ENCODE measurements around the gene NT5M. TPM values are rescaled to one million over a fixed set of nuclear protein-coding genes. Genes with fewer than 3 reads are reported as not detected.

The NT5M gene
- total RNA-seq, 1 donor from 2014 or later = 4.1 TPM

- no peak overlapping the region for H3K27ac Mint-ChIP-seq
- peaks cover 2% of the 10 kb centered on the region for H3K27me3 Mint-ChIP-seq (ENCODE audit: insufficient read depth, low read depth)
- Histone ChIP-seq H3K4me3 (no peak overlapping the region), H4K20me1 (ENCODE audit: low read depth) (no peaks in the 10 kb centered on the region), H3K27me3 (no peaks in the 10 kb centered on the region), H3K9me3 (ENCODE audit: low read depth) (no peaks in the 10 kb centered on the region), H3K36me3 (no peaks in the 10 kb centered on the region), H2AFZ (replicated peaks) (no peak overlapping the region), H3F3A (ENCODE audit: low read depth) (peaks cover under 1% of the 10 kb centered on the region), H3K79me2 (ENCODE audit: low read depth) (no peaks in the 10 kb centered on the region), H3K9ac (no peak overlapping the region), H3K27ac (no peak overlapping the region), H3K4me1 (peaks cover 2% of the 10 kb centered on the region), H3K4me2 (no peak overlapping the region)
- H3K4me3 Mint-ChIP-seq = no peak overlapping the region
- TF ChIP-seq CTCF (IDR thresholded peaks at IDR 0.05) = no peak
- no peak for TF ChIP-seq EZH2phosphoT487 (IDR thresholded peaks at IDR 0.05)
- TF ChIP-seq EZH2 (IDR thresholded peaks at IDR 0.05) = no peak
- H3K4me1 Mint-ChIP-seq = peaks cover 5% of the 10 kb centered on the region
- no peaks in the 10 kb centered on the region for H3K9me3 Mint-ChIP-seq
- DNase-seq (ENCODE audit: low spot score) = no peak
- H3K36me3 Mint-ChIP-seq = no peaks in the 10 kb centered on the region
These were observed 17.7 kb downstream of the NT5M start for GRCh38 chr17:17320911-17321220.

- no peak for DNase-seq (ENCODE audit: low spot score)
These were observed 18.3 kb downstream of the NT5M start for GRCh38 chr17:17321356-17322025.

GRCh38 chr17:17322516-17323510 lies 19.6 kb downstream of the NT5M start:
- Mint-ChIP-seq H3K4me3 (no peak overlapping the region), H3K27ac (no peak overlapping the region), H3K9me3 (no peaks in the 10 kb centered on the region), H3K4me1 (peaks cover 14% of the 10 kb centered on the region), H3K27me3 (ENCODE audit: insufficient read depth, low read depth) (peaks cover 4% of the 10 kb centered on the region), H3K36me3 (no peaks in the 10 kb centered on the region)
- H3K4me2 ChIP-seq = no peak overlapping the region
- H3K27ac ChIP-seq = no peak overlapping the region
- H3K4me1 ChIP-seq = peaks cover 11% of the 10 kb centered on the region
- H3K9ac ChIP-seq = no peak overlapping the region
- H2AFZ ChIP-seq (replicated peaks) = no peak overlapping the region
- H3K79me2 ChIP-seq (ENCODE audit: low read depth) = no peaks in the 10 kb centered on the region
- no peaks in the 10 kb centered on the region for H3K36me3 ChIP-seq
- no peak for DNase-seq (ENCODE audit: low spot score)
- H3K27me3 ChIP-seq = no peaks in the 10 kb centered on the region
- H3K9me3 ChIP-seq (ENCODE audit: low read depth) = no peaks in the 10 kb centered on the region
- no peak overlapping the region for H3K4me3 ChIP-seq
- no peaks in the 10 kb centered on the region for H4K20me1 ChIP-seq (ENCODE audit: low read depth)
- peaks cover 10% of the 10 kb centered on the region for H3F3A ChIP-seq (ENCODE audit: low read depth)
- no peak for TF ChIP-seq EZH2 (IDR thresholded peaks at IDR 0.05)
- TF ChIP-seq EZH2phosphoT487 (IDR thresholded peaks at IDR 0.05) = no peak
- no peak for TF ChIP-seq CTCF (IDR thresholded peaks at IDR 0.05)

More at GRCh38 chr17:17321356-17322025, 18.3 kb downstream of the NT5M start:
- no peaks in the 10 kb centered on the region for H3K9me3 Mint-ChIP-seq
- no peak for TF ChIP-seq CTCF (IDR thresholded peaks at IDR 0.05)
- TF ChIP-seq EZH2 (IDR thresholded peaks at IDR 0.05) = no peak
- no peak for TF ChIP-seq EZH2phosphoT487 (IDR thresholded peaks at IDR 0.05)
- H3K27me3 ChIP-seq = no peaks in the 10 kb centered on the region
- peaks cover 3% of the 10 kb centered on the region for H3K27me3 Mint-ChIP-seq (ENCODE audit: insufficient read depth, low read depth)
- no peaks in the 10 kb centered on the region for H3K36me3 ChIP-seq
- H3F3A ChIP-seq (ENCODE audit: low read depth) = peaks cover 7% of the 10 kb centered on the region
- no peak overlapping the region for H3K27ac ChIP-seq
- H3K4me1 Mint-ChIP-seq = peaks cover 11% of the 10 kb centered on the region
- no peaks in the 10 kb centered on the region for H3K9me3 ChIP-seq (ENCODE audit: low read depth)
- no peak overlapping the region for H3K4me3 Mint-ChIP-seq
- H2AFZ ChIP-seq (replicated peaks) = no peak overlapping the region
- H3K9ac ChIP-seq = no peak overlapping the region
- no peaks in the 10 kb centered on the region for H4K20me1 ChIP-seq (ENCODE audit: low read depth)
- H3K4me3 ChIP-seq = no peak overlapping the region
- no peak overlapping the region for H3K4me2 ChIP-seq
- H3K79me2 ChIP-seq (ENCODE audit: low read depth) = no peaks in the 10 kb centered on the region
- H3K27ac Mint-ChIP-seq = no peak overlapping the region
- no peaks in the 10 kb centered on the region for H3K36me3 Mint-ChIP-seq
- peaks cover 8% of the 10 kb centered on the region for H3K4me1 ChIP-seq
